ENCODE data around the gene AHRR. TPM values are rescaled to one million over a fixed set of nuclear protein-coding genes. Genes with fewer than 3 reads are reported as not detected.

Gene AHRR
- total RNA-seq, 1 experiment from 2014 or later: 2.2 TPM

GRCh38 chr5:352639-353611 is 31.4 kb downstream of the AHRR start:
- H3K79me1 ChIP-seq (ENCODE audit: insufficient read depth, low read depth, low read length, poor library complexity, severe bottlenecking): no peaks in the 10 kb centered on the region
- H3K9ac ChIP-seq (ENCODE audit: extremely low read depth, insufficient read length, low read length): no peak overlapping the region
- no peaks in the 10 kb centered on the region for H3K23me2 ChIP-seq (ENCODE audit: insufficient read length, low read depth, low read length, poor library complexity, severe bottlenecking)
- H3K4ac ChIP-seq (ENCODE audit: low read depth, low read length): no peak overlapping the region
- no peak overlapping the region for H3T11ph ChIP-seq (ENCODE audit: low read length)
- Mint-ChIP-seq H3K36me3 (ENCODE audit: insufficient read depth in 1 of 3, low read depth in 3 of 3) (no peaks in the 10 kb centered on the region), H3K27me3 (ENCODE audit: low read depth) (peaks cover 5% of the 10 kb centered on the region), H3K4me1 (peaks cover 5 to 6% of the 10 kb centered on the region in 2 experiments; a peak in 3 of 4 replicates), H3K4me3 (no peak overlapping the region), H3K9me3 (no peaks in the 10 kb centered on the region; a peak in 1 of 5 replicates), H3K27ac (peak overlapping the region in 1 of 3 experiments; percentile 42; a peak in 1 of 7 replicates)
- no peak overlapping the region for H4K5ac ChIP-seq (ENCODE audit: insufficient read length, low read depth, low read length)
- H3K27ac ChIP-seq (ENCODE audit: insufficient read length, low read depth, low read length): no peak overlapping the region
- no peak overlapping the region for H3K18ac ChIP-seq (ENCODE audit: insufficient read length, low read depth, low read length)
- no peak for TF ChIP-seq CTCF (conservative IDR thresholded peaks at IDR 0.05)
- DNase-seq: peak; percentile 32
- no peaks in the 10 kb centered on the region for H3K4me1 ChIP-seq (ENCODE audit: insufficient read depth, low read length)
- WGBS (ENCODE audit: extremely low coverage, insufficient read length, low lambda C conversion rate): no CpG with 5 or more reads among the region's 22 CpGs
- no peak overlapping the region for H2BK12ac ChIP-seq (ENCODE audit: insufficient read length, low read depth, low read length)
- H4K8ac ChIP-seq (replicated peaks; ENCODE audit: insufficient read length, low read depth, low read length): no peak overlapping the region
- no peak overlapping the region for H2AK5ac ChIP-seq (ENCODE audit: insufficient read length, low read length)
- no peak overlapping the region for H3K14ac ChIP-seq (ENCODE audit: insufficient read depth, low read length)
- H2BK120ac ChIP-seq (ENCODE audit: low read depth, low read length, poor library complexity, severe bottlenecking): no peak overlapping the region
- H4K91ac ChIP-seq (ENCODE audit: insufficient read length, low read depth, low read length): no peak overlapping the region
- no peak overlapping the region for H2BK20ac ChIP-seq (ENCODE audit: low read depth, low read length, poor library complexity, severe bottlenecking)
- no peak overlapping the region for H3K23ac ChIP-seq (ENCODE audit: insufficient read length, low read depth, low read length)
- no peak overlapping the region for H2AFZ ChIP-seq (ENCODE audit: low read length)
- H3K79me2 ChIP-seq (ENCODE audit: insufficient read depth, low read length): no peaks in the 10 kb centered on the region
- no peaks in the 10 kb centered on the region for H3K27me3 ChIP-seq (ENCODE audit: insufficient read depth, low read length)
- H2BK15ac ChIP-seq (ENCODE audit: low read depth, low read length): no peak overlapping the region
- no peak overlapping the region for H3K4me2 ChIP-seq (ENCODE audit: insufficient read depth, insufficient read length, low read length)
- H3K9me3 ChIP-seq (ENCODE audit: control insufficient read depth, low read depth, low read length): no peaks in the 10 kb centered on the region
- H4K20me1 ChIP-seq (ENCODE audit: control insufficient read depth, insufficient read depth, insufficient read length): no peaks in the 10 kb centered on the region
- H2BK5ac ChIP-seq (ENCODE audit: insufficient read length, low read length): no peak overlapping the region
- no peak overlapping the region for H3K56ac ChIP-seq (ENCODE audit: insufficient read length, low read depth, low read length)
